ENCODE results near the gene PHF2.

- TF ChIP-seq CTCF (conservative IDR thresholded peaks at IDR 0.05; ENCODE audit: low read depth, low read length) (no peak), POLR2A (IDR thresholded peaks at IDR 0.05; ENCODE audit: low read depth, low read length) (no peak), RFX5 (IDR thresholded peaks at IDR 0.05; ENCODE audit: low read depth, low read length) (no peak), SMC3 (IDR thresholded peaks at IDR 0.05; ENCODE audit: low read depth, low read length) (no peak), CEBPB (IDR thresholded peaks at IDR 0.05; ENCODE audit: low read depth, low read length) (no peak), USF2 (IDR thresholded peaks at IDR 0.05; ENCODE audit: low read depth, low read length) (no peak), FOS (IDR thresholded peaks at IDR 0.05; ENCODE audit: low read depth, low read length) (no peak), RAD21 (IDR thresholded peaks at IDR 0.05; ENCODE audit: low read length) (no peak), BHLHE40 (IDR thresholded peaks at IDR 0.05; ENCODE audit: low read depth, low read length) (no peak)
Observed at GRCh38 chr9:93686880-93687236, 110.5 kb downstream of the PHF2 start.
